ENCODE data around the gene PTX4.

The PTX4 gene

GRCh38 chr16:1488619-1489018, at the start of gene PTX4:
TSS of gene PTX4 (minus strand) at chr16:1488944. CDS start at chr16:1488909, 35 bp downstream.
- no peaks in the 10 kb centered on the region for H3K27me3 ChIP-seq (ENCODE audit: control insufficient read depth in 2 of 2, insufficient read depth in 2 of 2, low read length in 2 of 2)
- no peak within 1 kb of the TSS for H3K4me3 ChIP-seq (ENCODE audit: low read length in 2 of 2)
- H3K9ac ChIP-seq (ENCODE audit: low read depth in 1 of 2, low read length in 2 of 2) = no peak within 1 kb of the TSS
- H3K36me3 ChIP-seq (ENCODE audit: control insufficient read depth in 2 of 2, insufficient read depth in 2 of 2, low read length in 2 of 2) = no peaks in the 10 kb centered on the region
- no peak within 1 kb of the TSS for H3K27ac ChIP-seq (ENCODE audit: low read depth in 2 of 2, low read length in 2 of 2)
- no peaks in the 10 kb centered on the region for H3K9me3 ChIP-seq (ENCODE audit: control insufficient read depth in 2 of 2, low read length in 2 of 2)
- peaks cover 6 to 9% of the 10 kb centered on the region in 2 donors for H3K4me1 ChIP-seq (ENCODE audit: control insufficient read depth in 2 of 2, insufficient read depth in 2 of 2, low read length in 2 of 2)

DNA sequence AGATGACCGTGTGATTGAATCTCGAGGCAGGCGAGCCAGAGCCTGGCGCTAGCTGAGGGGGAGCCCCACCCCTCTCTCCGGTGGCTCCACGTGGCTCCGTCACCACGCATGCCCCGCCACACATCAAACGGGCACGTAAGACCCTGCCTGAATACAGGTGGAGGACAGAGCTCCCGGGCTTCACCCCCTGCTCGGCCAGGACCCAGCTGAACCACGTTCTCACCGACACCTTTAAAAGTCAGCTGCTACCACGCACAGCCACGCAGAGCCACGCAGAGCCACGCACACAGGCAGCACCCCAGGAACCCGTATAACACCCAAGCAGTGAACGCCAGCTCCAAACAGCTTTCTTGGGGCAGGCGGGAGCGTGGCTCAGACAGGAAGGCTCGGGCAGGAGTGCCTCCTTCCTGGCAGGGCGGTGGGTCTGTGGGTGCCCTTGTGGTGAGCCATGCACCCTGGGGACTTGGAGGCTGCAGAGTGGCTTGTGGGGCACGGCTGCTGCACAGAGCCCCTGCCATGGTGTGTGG, 49.1 kb upstream of the PTX4 start:
- Histone ChIP-seq H3K4me1 (ENCODE audit: control insufficient read depth in 2 of 2, insufficient read depth in 2 of 2, low read length in 2 of 2) (peaks cover 5 to 17% of the 10 kb centered on the region in 2 donors), H3K27ac (ENCODE audit: low read depth in 2 of 2, low read length in 2 of 2) (no peak overlapping the region), H3K9me3 (ENCODE audit: control insufficient read depth in 2 of 2, low read length in 2 of 2) (no peaks in the 10 kb centered on the region), H3K36me3 (ENCODE audit: control insufficient read depth in 2 of 2, insufficient read depth in 2 of 2, low read length in 2 of 2) (peaks cover 9 to 27% of the 10 kb centered on the region in 2 donors), H3K27me3 (ENCODE audit: control insufficient read depth in 2 of 2, insufficient read depth in 2 of 2, low read length in 2 of 2) (no peaks in the 10 kb centered on the region), H3K4me3 (ENCODE audit: low read length in 2 of 2) (no peak overlapping the region), H3K9ac (ENCODE audit: low read depth in 1 of 2, low read length in 2 of 2) (no peak overlapping the region)

DNA sequence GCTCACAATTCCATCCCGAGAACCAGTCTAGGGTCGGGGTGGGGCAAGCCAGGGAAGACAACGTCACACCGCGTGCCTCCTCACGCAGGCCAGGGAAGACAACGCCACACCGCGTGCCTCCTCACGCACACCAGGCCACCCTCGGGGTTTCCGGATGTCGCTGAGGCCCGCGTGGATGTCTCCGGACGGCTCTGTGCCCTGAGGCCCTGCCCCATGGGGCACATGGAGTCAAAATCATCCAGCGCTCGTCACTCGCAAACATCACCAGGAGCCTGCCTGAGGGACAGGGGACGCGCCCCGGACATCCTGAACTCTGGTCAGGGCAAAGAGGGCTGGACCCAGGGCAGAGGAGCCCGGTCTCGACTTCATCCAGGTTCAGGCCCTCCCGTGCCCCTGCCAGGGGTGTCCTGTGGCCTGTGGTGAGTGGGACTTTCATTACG, 48.4 kb upstream of the PTX4 start:
- H3K36me3 ChIP-seq (ENCODE audit: control insufficient read depth in 2 of 2, insufficient read depth in 2 of 2, low read length in 2 of 2) = peaks cover 9 to 24% of the 10 kb centered on the region in 2 donors
- H3K27me3 ChIP-seq (ENCODE audit: control insufficient read depth in 2 of 2, insufficient read depth in 2 of 2, low read length in 2 of 2) = no peaks in the 10 kb centered on the region
- no peak overlapping the region for H3K4me3 ChIP-seq (ENCODE audit: low read length in 2 of 2)
- no peaks in the 10 kb centered on the region for H3K9me3 ChIP-seq (ENCODE audit: control insufficient read depth in 2 of 2, low read length in 2 of 2)
- no peak overlapping the region for H3K9ac ChIP-seq (ENCODE audit: low read depth in 1 of 2, low read length in 2 of 2)
- H3K4me1 ChIP-seq (ENCODE audit: control insufficient read depth in 2 of 2, insufficient read depth in 2 of 2, low read length in 2 of 2) = peaks cover 5 to 14% of the 10 kb centered on the region in 2 donors
- no peak overlapping the region for H3K27ac ChIP-seq (ENCODE audit: low read depth in 2 of 2, low read length in 2 of 2)

DNA sequence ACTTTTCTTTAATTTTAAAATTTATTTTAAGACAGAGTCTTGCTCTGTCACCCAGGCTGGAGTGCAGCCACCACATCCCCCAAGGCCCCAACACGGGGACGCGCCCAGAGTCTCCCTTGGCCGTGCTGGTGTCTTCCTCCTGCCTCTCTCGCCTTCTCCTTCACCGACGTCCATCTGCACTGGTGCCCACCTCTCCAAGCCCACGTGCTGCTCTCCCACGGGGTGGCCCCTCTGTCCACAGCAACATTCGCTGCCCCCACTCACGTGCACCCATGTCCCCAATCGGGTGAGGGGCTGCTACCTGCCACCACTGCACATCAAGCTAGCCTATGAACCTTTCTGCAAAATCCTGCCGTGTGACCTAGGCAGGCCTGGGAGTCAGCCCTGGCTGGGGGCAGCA, 47.9 kb upstream of the PTX4 start:
- Histone ChIP-seq H3K27me3 (ENCODE audit: control insufficient read depth in 2 of 2, insufficient read depth in 2 of 2, low read length in 2 of 2) (no peaks in the 10 kb centered on the region), H3K36me3 (ENCODE audit: control insufficient read depth in 2 of 2, insufficient read depth in 2 of 2, low read length in 2 of 2) (peaks cover 9 to 22% of the 10 kb centered on the region in 2 donors), H3K27ac (ENCODE audit: low read depth in 2 of 2, low read length in 2 of 2) (no peak overlapping the region), H3K9ac (ENCODE audit: low read depth in 1 of 2, low read length in 2 of 2) (no peak overlapping the region), H3K4me1 (ENCODE audit: control insufficient read depth in 2 of 2, insufficient read depth in 2 of 2, low read length in 2 of 2) (peaks cover 5 to 16% of the 10 kb centered on the region in 2 donors), H3K9me3 (ENCODE audit: control insufficient read depth in 2 of 2, low read length in 2 of 2) (no peaks in the 10 kb centered on the region), H3K4me3 (ENCODE audit: low read length in 2 of 2) (peak overlapping the region in 1 of 2 donors; percentile 64)

DNA sequence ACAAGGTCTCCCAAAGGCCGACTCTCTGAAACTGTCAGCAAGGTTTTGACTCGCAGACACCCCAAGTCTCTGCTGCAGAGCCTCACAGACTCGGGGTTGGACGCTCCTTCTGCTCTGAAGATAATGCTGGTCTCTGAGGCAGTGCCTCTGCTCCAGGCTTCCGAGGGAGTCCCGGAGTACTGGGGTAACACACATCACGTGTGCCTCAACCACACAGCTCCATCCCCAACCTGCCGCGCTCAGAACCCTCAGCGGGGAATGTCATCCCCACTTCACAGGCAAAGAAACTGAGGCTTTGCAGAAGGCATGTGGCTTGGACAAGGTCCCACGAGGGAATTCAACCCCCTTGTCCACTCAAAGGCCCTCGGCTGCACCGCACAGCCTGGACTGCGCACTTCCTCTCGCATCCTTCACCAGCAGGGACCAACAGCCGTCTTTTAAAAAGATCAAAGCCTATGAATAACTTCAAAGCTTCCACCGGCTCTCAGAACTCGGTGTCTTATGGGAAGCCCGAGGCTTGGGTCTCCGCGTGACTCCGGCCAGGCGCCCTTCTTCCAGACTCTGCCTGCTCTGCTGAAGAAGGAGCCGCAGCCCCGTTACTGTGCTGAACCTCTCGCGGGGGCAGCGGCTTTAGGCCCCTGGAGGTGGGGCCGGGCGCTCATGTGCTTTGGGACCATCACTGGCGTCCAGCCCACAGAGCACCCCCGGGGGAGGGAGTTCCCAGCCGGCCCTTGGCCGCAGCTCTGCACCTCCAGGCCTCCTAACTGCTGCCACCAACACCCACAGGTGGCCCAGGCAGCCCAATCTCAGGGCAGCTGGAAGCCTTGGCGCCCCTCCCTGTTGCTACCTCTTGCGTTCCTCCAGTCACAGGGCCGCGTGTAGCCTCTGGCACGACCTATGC, 46.9 kb upstream of the PTX4 start:
- Histone ChIP-seq H3K27ac (ENCODE audit: low read depth in 2 of 2, low read length in 2 of 2) (peak overlapping the region; percentile 14 to 17), H3K4me3 (ENCODE audit: low read length in 2 of 2) (peak overlapping the region; percentile 62 to 64), H3K4me1 (ENCODE audit: control insufficient read depth in 2 of 2, insufficient read depth in 2 of 2, low read length in 2 of 2) (peaks cover 10 to 18% of the 10 kb centered on the region in 2 donors), H3K9ac (ENCODE audit: low read depth in 1 of 2, low read length in 2 of 2) (peak overlapping the region; percentile 53 to 70), H3K27me3 (ENCODE audit: control insufficient read depth in 2 of 2, insufficient read depth in 2 of 2, low read length in 2 of 2) (no peaks in the 10 kb centered on the region), H3K36me3 (ENCODE audit: control insufficient read depth in 2 of 2, insufficient read depth in 2 of 2, low read length in 2 of 2) (peaks cover 9 to 20% of the 10 kb centered on the region in 2 donors), H3K9me3 (ENCODE audit: control insufficient read depth in 2 of 2, low read length in 2 of 2) (no peaks in the 10 kb centered on the region)

DNA sequence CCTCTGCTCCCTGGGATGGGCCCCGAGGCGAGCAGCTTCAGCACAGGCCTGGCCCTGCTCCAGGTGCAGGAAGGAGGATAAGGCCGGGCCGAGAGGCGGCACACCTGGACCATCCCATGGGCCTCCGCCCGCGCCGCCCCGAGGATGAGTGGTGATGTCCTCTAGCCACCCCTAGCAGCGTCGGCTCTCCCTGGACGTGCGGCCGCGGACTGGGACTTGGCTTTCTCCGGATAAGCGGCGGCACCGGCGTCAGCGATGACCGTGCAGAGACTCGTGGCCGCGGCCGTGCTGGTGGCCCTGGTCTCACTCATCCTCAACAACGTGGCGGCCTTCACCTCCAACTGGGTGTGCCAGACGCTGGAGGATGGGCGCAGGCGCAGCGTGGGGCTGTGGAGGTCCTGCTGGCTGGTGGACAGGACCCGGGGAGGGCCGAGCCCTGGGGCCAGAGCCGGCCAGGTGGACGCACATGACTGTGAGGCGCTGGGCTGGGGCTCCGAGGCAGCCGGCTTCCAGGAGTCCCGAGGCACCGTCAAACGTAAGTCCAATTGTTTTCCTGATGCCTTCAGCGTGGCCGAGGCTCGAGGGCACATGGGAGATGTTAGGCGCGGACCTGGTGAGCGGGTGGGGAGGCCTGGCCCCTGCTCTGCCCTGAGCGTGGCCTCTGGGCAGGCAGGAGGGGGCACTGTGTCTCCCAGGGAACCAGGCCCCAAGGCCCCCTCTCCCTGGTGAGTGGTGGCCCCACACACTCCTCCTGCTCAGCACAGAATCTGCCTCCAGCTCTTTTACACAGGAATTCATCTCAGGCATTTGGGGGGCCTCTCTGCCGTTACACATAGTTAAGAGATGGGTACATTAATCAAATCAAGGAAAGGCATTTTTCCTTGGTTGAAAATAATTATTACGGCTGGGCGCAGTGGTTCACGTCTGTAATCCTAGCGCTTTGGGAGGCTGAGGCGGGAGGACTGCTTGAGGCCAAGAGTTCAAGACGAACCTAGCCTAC, 45.6 kb upstream of the PTX4 start:
- peak overlapping the region; percentile 41 to 70 for H3K9ac ChIP-seq (ENCODE audit: low read depth in 1 of 2, low read length in 2 of 2)
- H3K4me1 ChIP-seq (ENCODE audit: control insufficient read depth in 2 of 2, insufficient read depth in 2 of 2, low read length in 2 of 2) = peaks cover 12 to 18% of the 10 kb centered on the region in 2 donors
- H3K27ac ChIP-seq (ENCODE audit: low read depth in 2 of 2, low read length in 2 of 2) = peak overlapping the region; percentile 84 to 86

DNA sequence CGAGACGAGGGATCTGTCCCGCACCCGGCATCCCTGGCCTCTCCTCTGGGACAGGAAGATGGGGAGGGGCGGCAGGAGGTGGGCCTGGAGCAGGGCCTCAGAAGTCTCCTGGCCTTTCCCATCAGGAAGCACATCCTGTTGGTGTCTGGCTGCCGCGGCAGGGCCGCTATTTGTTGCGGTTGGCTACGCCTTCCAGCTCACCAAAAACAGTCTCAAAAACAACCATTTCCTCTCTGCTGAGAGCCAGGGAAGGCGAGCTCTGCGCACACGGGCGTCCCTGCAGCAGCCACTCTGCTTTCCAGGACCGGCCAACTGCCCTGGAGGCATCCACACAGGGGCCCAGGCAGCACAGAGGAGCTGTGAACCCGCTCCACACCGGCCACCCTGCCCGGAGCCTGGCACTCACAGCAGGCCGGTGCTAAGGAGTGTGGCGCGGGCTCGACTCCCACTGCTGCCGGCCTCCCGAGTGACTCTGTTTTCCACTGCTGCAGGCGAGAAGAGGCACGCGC, 44.8 kb upstream of the PTX4 start, which contains the start of gene TMEM204:
TMEM204 (plus strand) TSS at position 224 of the 509 bp plus-strand sequence. CDS start 610 bp downstream, outside the sequence.
- peaks cover 4 to 12% of the 10 kb centered on the region in 2 donors for H3K36me3 ChIP-seq (ENCODE audit: control insufficient read depth in 2 of 2, insufficient read depth in 2 of 2, low read length in 2 of 2)
- peak within 1 kb of the TSS; percentile 62 to 64 for H3K4me3 ChIP-seq (ENCODE audit: low read length in 2 of 2)
- peak within 1 kb of the TSS; percentile 41 to 70 for H3K9ac ChIP-seq (ENCODE audit: low read depth in 1 of 2, low read length in 2 of 2)

More for the DNA sequence above, 45.6 kb upstream of the PTX4 start:
- no peaks in the 10 kb centered on the region for H3K27me3 ChIP-seq (ENCODE audit: control insufficient read depth in 2 of 2, insufficient read depth in 2 of 2, low read length in 2 of 2)
- H3K9me3 ChIP-seq (ENCODE audit: control insufficient read depth in 2 of 2, low read length in 2 of 2) = no peaks in the 10 kb centered on the region
- peak overlapping the region; percentile 62 to 64 for H3K4me3 ChIP-seq (ENCODE audit: low read length in 2 of 2)
- H3K36me3 ChIP-seq (ENCODE audit: control insufficient read depth in 2 of 2, insufficient read depth in 2 of 2, low read length in 2 of 2) = peaks cover 6 to 16% of the 10 kb centered on the region in 2 donors

DNA sequence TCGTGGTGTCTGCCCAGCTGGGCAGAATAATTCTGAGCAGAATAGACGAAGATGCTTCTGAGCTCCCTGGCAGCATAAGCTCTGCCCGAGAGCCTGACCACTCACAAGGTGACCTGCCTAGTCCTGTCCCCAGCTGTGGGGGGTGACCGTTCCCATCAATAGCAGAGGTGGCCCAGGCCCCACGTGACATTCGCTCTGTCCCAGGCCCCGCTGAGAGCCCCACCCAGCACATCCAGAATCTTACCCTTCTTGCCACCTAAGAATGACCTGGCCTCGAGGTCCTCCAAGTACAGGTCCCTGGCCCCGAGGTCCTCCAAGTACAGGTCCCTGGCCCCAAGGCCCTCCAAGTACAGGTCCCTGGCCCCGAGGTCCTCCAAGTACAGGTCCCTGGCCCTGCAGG, 44.0 kb upstream of the PTX4 start:
- H3K4me1 ChIP-seq (ENCODE audit: control insufficient read depth in 2 of 2, insufficient read depth in 2 of 2, low read length in 2 of 2) = peaks cover 12 to 16% of the 10 kb centered on the region in 2 donors
- peaks cover 3 to 9% of the 10 kb centered on the region in 2 donors for H3K36me3 ChIP-seq (ENCODE audit: control insufficient read depth in 2 of 2, insufficient read depth in 2 of 2, low read length in 2 of 2)
- peak overlapping the region; percentile 7 to 18 for H3K4me3 ChIP-seq (ENCODE audit: low read length in 2 of 2)
- H3K27me3 ChIP-seq (ENCODE audit: control insufficient read depth in 2 of 2, insufficient read depth in 2 of 2, low read length in 2 of 2) = no peaks in the 10 kb centered on the region
- H3K27ac ChIP-seq (ENCODE audit: low read depth in 2 of 2, low read length in 2 of 2) = peak overlapping the region; percentile 84 to 86
- H3K9me3 ChIP-seq (ENCODE audit: control insufficient read depth in 2 of 2, low read length in 2 of 2) = no peaks in the 10 kb centered on the region
- peak overlapping the region in 1 of 2 donors; percentile 70 for H3K9ac ChIP-seq (ENCODE audit: low read depth in 1 of 2, low read length in 2 of 2)

More for the DNA sequence above, 44.8 kb upstream of the PTX4 start, which contains the start of gene TMEM204:
- peaks cover 12 to 18% of the 10 kb centered on the region in 2 donors for H3K4me1 ChIP-seq (ENCODE audit: control insufficient read depth in 2 of 2, insufficient read depth in 2 of 2, low read length in 2 of 2)
- peak within 1 kb of the TSS; percentile 84 to 86 for H3K27ac ChIP-seq (ENCODE audit: low read depth in 2 of 2, low read length in 2 of 2)
- H3K27me3 ChIP-seq (ENCODE audit: control insufficient read depth in 2 of 2, insufficient read depth in 2 of 2, low read length in 2 of 2) = no peaks in the 10 kb centered on the region
- H3K9me3 ChIP-seq (ENCODE audit: control insufficient read depth in 2 of 2, low read length in 2 of 2) = no peaks in the 10 kb centered on the region

GRCh38 chr16:1532081-1532760, 43.5 kb upstream of the PTX4 start:
- Histone ChIP-seq H3K27me3 (ENCODE audit: control insufficient read depth in 2 of 2, insufficient read depth in 2 of 2, low read length in 2 of 2) (no peaks in the 10 kb centered on the region), H3K9me3 (ENCODE audit: control insufficient read depth in 2 of 2, low read length in 2 of 2) (no peaks in the 10 kb centered on the region), H3K27ac (ENCODE audit: low read depth in 2 of 2, low read length in 2 of 2) (peak overlapping the region; percentile 84 to 86), H3K4me3 (ENCODE audit: low read length in 2 of 2) (peak overlapping the region; percentile 7 to 18), H3K4me1 (ENCODE audit: control insufficient read depth in 2 of 2, insufficient read depth in 2 of 2, low read length in 2 of 2) (peaks cover 12 to 16% of the 10 kb centered on the region in 2 donors), H3K9ac (ENCODE audit: low read depth in 1 of 2, low read length in 2 of 2) (peak overlapping the region in 1 of 2 donors; percentile 70), H3K36me3 (ENCODE audit: control insufficient read depth in 2 of 2, insufficient read depth in 2 of 2, low read length in 2 of 2) (peaks cover 0 to 9% of the 10 kb centered on the region in 2 donors)
